ENCODE data around the gene NPAS3. TPM values are rescaled to one million over a fixed set of nuclear protein-coding genes. Genes with fewer than 3 reads are reported as not detected.

NPAS3 gene
- total RNA-seq, 1 donor from 2014 or later = not detected

DNA sequence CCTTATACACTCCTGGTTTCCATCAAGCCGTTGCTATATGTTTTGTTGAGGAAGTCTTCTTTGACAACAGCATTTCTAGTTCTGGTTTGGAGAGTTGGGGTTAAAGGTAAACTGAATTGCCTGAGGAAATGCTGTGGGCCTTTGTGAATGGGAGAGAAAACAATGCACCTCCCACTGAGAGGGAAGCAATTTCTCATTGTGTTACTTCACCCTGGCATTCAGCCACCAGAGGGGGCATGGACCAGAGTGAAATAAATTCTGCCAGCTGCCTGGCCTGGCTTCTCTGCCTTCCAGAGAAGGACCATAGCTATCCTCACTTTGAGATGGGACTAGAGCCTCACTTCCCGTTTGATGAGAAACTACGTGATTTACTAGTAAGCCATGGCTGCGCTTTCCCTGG, 536.9 kb downstream of the NPAS3 start:
- peak; percentile 69 for DNase-seq
- H3K4me1 Mint-ChIP-seq = no peaks in the 10 kb centered on the region
- no peak overlapping the region for H3K4me3 Mint-ChIP-seq
- H3K27me3 Mint-ChIP-seq = peaks cover 4% of the 10 kb centered on the region
- H3K36me3 Mint-ChIP-seq (ENCODE audit: low read depth) = no peaks in the 10 kb centered on the region
- intact Hi-C loops (cut with micrococcal nuclease) = loop anchor here (5.0 kb wide), 1 partner anchor 317 kb away; no protein-coding TSS in a partner anchor
- no peak overlapping the region for H3K27ac Mint-ChIP-seq
- H3K9me3 Mint-ChIP-seq = no peaks in the 10 kb centered on the region

- no peak overlapping the region for H3K4me3 Mint-ChIP-seq
- peaks cover 10% of the 10 kb centered on the region for H3K27me3 Mint-ChIP-seq
- no peaks in the 10 kb centered on the region for H3K9me3 Mint-ChIP-seq
- no peaks in the 10 kb centered on the region for H3K4me1 Mint-ChIP-seq
- DNase-seq = no peak
- intact Hi-C loops (cut with micrococcal nuclease) = loop anchor here (5.0 kb wide), 1 partner anchor 315 kb away; no protein-coding TSS in a partner anchor
- no peaks in the 10 kb centered on the region for H3K36me3 Mint-ChIP-seq (ENCODE audit: low read depth)
- no peak overlapping the region for H3K27ac Mint-ChIP-seq
Observed at GRCh38 chr14:33477797-33478196, 539.1 kb downstream of the NPAS3 start.

DNA sequence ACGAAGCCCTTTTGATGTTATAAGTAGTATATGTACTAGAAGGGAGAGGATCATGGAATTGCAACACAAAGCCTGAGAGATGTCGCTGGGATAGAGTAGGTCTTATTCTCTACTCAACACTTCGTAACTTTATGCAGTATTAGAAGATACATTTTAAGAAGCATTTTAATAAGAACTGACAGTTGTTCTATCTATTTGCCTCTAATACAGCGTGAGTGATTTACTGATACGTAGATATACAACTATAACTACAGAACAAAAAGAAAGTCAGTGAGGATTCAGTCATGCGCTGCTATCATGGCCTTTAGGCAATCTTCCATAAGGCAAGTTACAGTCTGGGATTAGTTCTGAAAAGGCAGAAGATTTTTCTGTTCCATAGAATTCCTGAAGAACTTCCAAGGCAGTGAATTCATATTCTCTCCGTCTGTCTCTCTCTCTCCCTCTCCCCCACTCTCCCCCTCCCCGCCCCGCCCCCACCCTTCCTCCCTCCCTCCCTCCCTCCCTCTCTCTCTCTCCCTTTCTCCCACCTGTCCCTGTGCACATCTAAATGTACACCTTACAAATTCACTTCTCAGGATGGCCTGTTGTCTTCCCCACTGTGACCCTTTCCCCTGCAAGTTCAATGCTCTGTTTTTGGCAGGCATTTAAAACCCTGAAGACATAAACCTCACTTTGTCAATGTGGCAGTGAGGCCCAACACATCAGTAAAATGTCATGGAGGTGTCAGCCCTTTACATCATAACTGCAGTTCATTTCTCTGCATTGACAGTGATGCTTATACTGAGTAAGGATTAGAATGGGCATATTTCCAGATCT, 541.6 kb downstream of the NPAS3 start:
- peaks cover 15% of the 10 kb centered on the region for H3K27me3 Mint-ChIP-seq

DNA sequence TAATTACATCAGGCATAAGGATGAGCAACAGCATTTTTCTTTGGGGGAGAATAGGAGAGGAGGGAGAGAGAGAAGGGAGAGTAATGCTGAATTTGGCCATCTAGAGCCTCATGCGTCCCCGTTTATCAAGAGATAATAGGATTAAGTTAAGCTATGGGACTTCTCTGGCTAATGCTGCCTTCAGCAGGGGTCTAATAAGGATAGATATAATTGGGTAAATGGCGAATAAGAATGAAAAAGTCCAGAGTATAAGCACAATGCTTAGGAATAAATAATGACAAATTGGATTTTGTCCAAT, 542.2 kb downstream of the NPAS3 start:
- H3K9me3 Mint-ChIP-seq = no peaks in the 10 kb centered on the region
- H3K27ac Mint-ChIP-seq = no peak overlapping the region
- no peak for DNase-seq
- intact Hi-C loops (cut with micrococcal nuclease) = no loop called here
- H3K4me3 Mint-ChIP-seq = no peak overlapping the region
- peaks cover 5% of the 10 kb centered on the region for H3K4me1 Mint-ChIP-seq
- H3K27me3 Mint-ChIP-seq = peaks cover 15% of the 10 kb centered on the region
- no peaks in the 10 kb centered on the region for H3K36me3 Mint-ChIP-seq (ENCODE audit: low read depth)

More for the DNA sequence above, 541.6 kb downstream of the NPAS3 start:
- no peak for DNase-seq
- Mint-ChIP-seq H3K36me3 (ENCODE audit: low read depth) (no peaks in the 10 kb centered on the region), H3K27ac (no peak overlapping the region), H3K9me3 (no peaks in the 10 kb centered on the region), H3K4me1 (peaks cover 5% of the 10 kb centered on the region), H3K4me3 (no peak overlapping the region)
- intact Hi-C loops (cut with micrococcal nuclease) = no loop called here

GRCh38 chr14:33483110-33483509, 544.4 kb downstream of the NPAS3 start:
- H3K27ac Mint-ChIP-seq = no peak overlapping the region
- H3K4me1 Mint-ChIP-seq = peaks cover 5% of the 10 kb centered on the region
- no peak for DNase-seq
- intact Hi-C loops (cut with micrococcal nuclease) = no loop called here
- no peaks in the 10 kb centered on the region for H3K36me3 Mint-ChIP-seq (ENCODE audit: low read depth)
- no peak overlapping the region for H3K4me3 Mint-ChIP-seq
- H3K9me3 Mint-ChIP-seq = no peaks in the 10 kb centered on the region
- peaks cover 15% of the 10 kb centered on the region for H3K27me3 Mint-ChIP-seq

DNA sequence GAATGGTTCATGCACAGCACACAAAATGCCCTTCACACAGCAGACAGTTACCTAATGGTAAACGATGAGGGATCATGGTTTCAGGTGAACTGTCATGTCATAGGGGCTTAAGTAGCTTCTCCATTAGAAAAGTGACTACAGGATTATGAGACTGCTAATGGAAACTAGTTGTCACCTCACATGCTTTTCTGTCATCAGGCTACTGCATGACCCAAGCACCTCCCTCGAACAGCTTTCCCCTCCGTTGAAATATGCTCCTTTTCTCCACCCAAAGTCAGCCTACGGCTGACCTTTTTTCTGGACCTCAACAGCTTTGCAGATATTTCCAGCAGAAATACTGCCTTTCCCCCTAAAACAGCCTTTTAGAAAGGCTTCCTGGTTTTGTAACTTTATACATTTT, 544.9 kb downstream of the NPAS3 start:
- H3K27ac Mint-ChIP-seq = no peak overlapping the region
- no peaks in the 10 kb centered on the region for H3K9me3 Mint-ChIP-seq
- no peak overlapping the region for H3K4me3 Mint-ChIP-seq
- H3K36me3 Mint-ChIP-seq (ENCODE audit: low read depth) = no peaks in the 10 kb centered on the region
- H3K27me3 Mint-ChIP-seq = peaks cover 15% of the 10 kb centered on the region
- H3K4me1 Mint-ChIP-seq = peaks cover 5% of the 10 kb centered on the region
- no peak for DNase-seq
- intact Hi-C loops (cut with micrococcal nuclease) = no loop called here

DNA sequence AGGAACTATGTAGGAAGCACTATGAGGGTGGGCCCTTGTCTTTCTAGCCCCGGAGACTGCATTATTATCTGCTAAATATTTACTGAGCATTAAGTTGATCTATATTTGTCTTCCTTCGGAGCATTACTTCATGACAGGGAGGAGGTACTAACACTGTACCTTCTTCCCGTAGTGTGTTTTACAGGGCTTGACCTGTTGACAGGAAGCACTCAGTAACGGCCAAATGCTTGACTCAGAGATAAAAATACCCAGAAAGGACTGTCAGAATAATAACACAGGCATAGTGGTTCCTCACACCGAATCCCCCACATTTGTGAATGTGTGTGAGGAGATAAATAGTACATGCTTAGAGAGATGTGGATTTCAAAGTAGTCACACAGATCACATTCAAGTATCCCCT, 545.6 kb downstream of the NPAS3 start:
- Mint-ChIP-seq H3K9me3 (no peaks in the 10 kb centered on the region), H3K27ac (no peak overlapping the region), H3K4me1 (peaks cover 5% of the 10 kb centered on the region), H3K27me3 (peaks cover 15% of the 10 kb centered on the region), H3K4me3 (no peak overlapping the region), H3K36me3 (ENCODE audit: low read depth) (no peaks in the 10 kb centered on the region)
- intact Hi-C loops (cut with micrococcal nuclease) = no loop called here
- no peak for DNase-seq

DNA sequence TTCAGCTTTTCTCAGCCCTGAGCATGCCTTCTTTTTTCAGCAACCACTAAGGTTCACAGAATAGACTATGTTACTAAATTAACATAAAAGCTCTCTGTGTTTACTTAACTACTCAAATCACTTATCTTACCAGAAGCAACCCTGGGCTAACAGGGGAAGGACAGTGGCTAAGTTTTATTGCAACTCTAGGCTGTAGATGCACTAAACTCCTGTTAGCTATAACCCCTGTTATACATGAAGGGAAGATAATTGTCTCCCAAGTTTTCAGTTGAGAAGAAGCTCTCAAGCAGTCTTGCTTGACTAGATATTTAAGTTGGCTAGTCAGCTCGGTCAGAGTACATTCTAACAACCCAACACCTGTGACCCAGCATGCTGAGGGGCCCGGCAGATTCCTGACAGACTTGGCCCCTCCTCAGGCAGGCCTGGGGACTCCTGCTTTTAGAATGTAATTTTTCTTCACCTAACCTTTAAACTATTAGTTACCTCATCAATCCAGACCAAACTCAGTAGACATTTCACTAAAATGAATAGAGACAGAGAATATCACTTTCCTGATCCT, 547.7 kb downstream of the NPAS3 start:
- DNase-seq = no peak
- Mint-ChIP-seq H3K27me3 (peaks cover 13% of the 10 kb centered on the region), H3K36me3 (ENCODE audit: low read depth) (no peaks in the 10 kb centered on the region), H3K4me3 (no peak overlapping the region), H3K9me3 (no peaks in the 10 kb centered on the region), H3K27ac (no peak overlapping the region), H3K4me1 (peaks cover 5% of the 10 kb centered on the region)
- intact Hi-C loops (cut with micrococcal nuclease) = no loop called here

GRCh38 chr14:33488582-33488981, 549.9 kb downstream of the NPAS3 start:
- no peak overlapping the region for H3K27ac Mint-ChIP-seq
- no peaks in the 10 kb centered on the region for H3K9me3 Mint-ChIP-seq
- H3K4me3 Mint-ChIP-seq = no peak overlapping the region
- DNase-seq = no peak
- no peaks in the 10 kb centered on the region for H3K36me3 Mint-ChIP-seq (ENCODE audit: low read depth)
- peaks cover 5% of the 10 kb centered on the region for H3K4me1 Mint-ChIP-seq
- H3K27me3 Mint-ChIP-seq = peaks cover 2% of the 10 kb centered on the region
- intact Hi-C loops (cut with micrococcal nuclease) = no loop called here

DNA sequence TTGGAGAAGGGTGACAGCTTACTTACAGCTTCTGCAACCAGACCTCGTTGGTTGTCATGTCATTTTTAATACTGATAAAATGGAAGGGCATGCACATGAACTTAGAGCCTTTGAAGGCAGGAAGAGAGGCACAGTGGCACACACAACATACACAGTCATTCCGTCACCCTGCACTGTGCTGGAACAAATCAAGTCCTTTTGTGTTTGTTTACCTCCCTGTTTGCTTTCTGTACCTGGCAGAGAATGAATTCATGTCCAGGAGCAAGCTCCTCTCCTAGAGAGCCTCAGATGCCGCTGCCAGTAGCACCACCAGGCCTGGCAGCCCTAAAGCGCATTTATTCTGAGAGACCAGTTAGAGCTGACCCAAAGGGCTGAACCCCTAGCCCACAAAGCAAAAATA, 551.9 kb downstream of the NPAS3 start:
- no peak overlapping the region for H3K27ac Mint-ChIP-seq
- H3K9me3 Mint-ChIP-seq = peaks cover 7% of the 10 kb centered on the region
- H3K4me1 Mint-ChIP-seq = no peaks in the 10 kb centered on the region
- DNase-seq = no peak
- intact Hi-C loops (cut with micrococcal nuclease) = no loop called here
- H3K27me3 Mint-ChIP-seq = no peaks in the 10 kb centered on the region
- no peaks in the 10 kb centered on the region for H3K36me3 Mint-ChIP-seq (ENCODE audit: low read depth)
- no peak overlapping the region for H3K4me3 Mint-ChIP-seq

DNA sequence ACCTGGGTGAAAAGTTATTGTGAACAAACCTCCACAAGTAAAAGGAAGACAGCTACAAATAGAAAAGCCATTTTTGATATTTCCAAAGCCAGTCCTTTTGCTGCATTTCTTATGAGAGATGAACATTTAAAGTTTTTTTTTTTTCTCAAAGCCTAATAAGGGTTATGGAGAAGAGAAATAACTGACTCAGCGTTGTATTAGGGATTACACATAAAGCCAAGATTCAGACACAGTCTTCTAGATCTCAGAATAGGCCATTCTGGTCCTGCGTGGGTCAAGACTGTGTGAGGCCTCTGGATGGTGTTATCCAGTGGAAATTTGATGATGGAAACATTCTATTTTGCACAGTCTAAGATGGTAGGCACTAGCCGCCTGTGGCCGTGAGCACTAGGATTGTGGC, 552.4 kb downstream of the NPAS3 start:
- intact Hi-C loops (cut with micrococcal nuclease) = no loop called here
- H3K4me3 Mint-ChIP-seq = no peak overlapping the region
- H3K27ac Mint-ChIP-seq = no peak overlapping the region
- H3K36me3 Mint-ChIP-seq (ENCODE audit: low read depth) = no peaks in the 10 kb centered on the region
- H3K4me1 Mint-ChIP-seq = no peaks in the 10 kb centered on the region
- DNase-seq = no peak
- peaks cover 11% of the 10 kb centered on the region for H3K9me3 Mint-ChIP-seq
- H3K27me3 Mint-ChIP-seq = no peaks in the 10 kb centered on the region

DNA sequence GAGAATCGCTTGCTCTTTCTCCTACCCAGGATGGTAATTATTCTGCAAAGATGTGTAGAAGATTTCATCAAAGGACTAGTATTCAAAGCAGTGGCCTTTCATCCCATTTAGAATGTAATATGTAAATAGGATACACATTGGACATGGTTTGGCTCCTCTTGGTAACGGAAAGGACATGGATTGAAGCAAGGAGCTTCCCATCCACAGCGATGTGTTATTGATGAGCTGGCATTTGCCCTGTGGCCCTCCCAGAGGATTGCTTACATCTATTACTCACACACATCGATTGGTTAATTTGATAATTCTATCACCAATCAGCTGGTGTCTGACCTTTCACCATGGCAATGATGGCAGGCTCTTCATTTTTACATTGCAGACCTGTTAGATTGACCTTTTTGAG, 553.8 kb downstream of the NPAS3 start:
- no peak for DNase-seq
- Mint-ChIP-seq H3K36me3 (ENCODE audit: low read depth) (no peaks in the 10 kb centered on the region), H3K4me1 (no peaks in the 10 kb centered on the region), H3K4me3 (no peak overlapping the region), H3K27me3 (no peaks in the 10 kb centered on the region), H3K27ac (no peak overlapping the region), H3K9me3 (peaks cover 11% of the 10 kb centered on the region)
- intact Hi-C loops (cut with micrococcal nuclease) = no loop called here

GRCh38 chr14:33493266-33493665, 554.6 kb downstream of the NPAS3 start:
- no peak overlapping the region for H3K4me3 Mint-ChIP-seq
- DNase-seq = no peak
- no peaks in the 10 kb centered on the region for H3K36me3 Mint-ChIP-seq (ENCODE audit: low read depth)
- no peak overlapping the region for H3K27ac Mint-ChIP-seq
- no peaks in the 10 kb centered on the region for H3K27me3 Mint-ChIP-seq
- H3K4me1 Mint-ChIP-seq = no peaks in the 10 kb centered on the region
- H3K9me3 Mint-ChIP-seq = peaks cover 11% of the 10 kb centered on the region
- intact Hi-C loops (cut with micrococcal nuclease) = no loop called here

GRCh38 chr14:33493990-33494389, 555.3 kb downstream of the NPAS3 start:
- Mint-ChIP-seq H3K36me3 (ENCODE audit: low read depth) (no peaks in the 10 kb centered on the region), H3K4me1 (no peaks in the 10 kb centered on the region), H3K27ac (no peak overlapping the region), H3K9me3 (peaks cover 11% of the 10 kb centered on the region), H3K4me3 (no peak overlapping the region), H3K27me3 (no peaks in the 10 kb centered on the region)
- intact Hi-C loops (cut with micrococcal nuclease) = no loop called here
- DNase-seq = no peak

GRCh38 chr14:33499687-33500086, 561.0 kb downstream of the NPAS3 start:
- H3K27ac Mint-ChIP-seq = no peak overlapping the region

More at GRCh38 chr14:33499687-33500086, 561.0 kb downstream of the NPAS3 start:
- Mint-ChIP-seq H3K4me1 (no peaks in the 10 kb centered on the region), H3K27me3 (no peaks in the 10 kb centered on the region), H3K4me3 (no peak overlapping the region), H3K36me3 (ENCODE audit: low read depth) (no peaks in the 10 kb centered on the region), H3K9me3 (peaks cover 11% of the 10 kb centered on the region)
- intact Hi-C loops (cut with micrococcal nuclease) = no loop called here
- DNase-seq = no peak
